Measurements from ENCODE around the gene PLCXD3. TPM values are rescaled to one million over a fixed set of nuclear protein-coding genes. Genes with fewer than 3 reads are reported as not detected.
"Not testable (repeated sequence)": the region's sequence is repeated elsewhere in the genome, so short reads cannot be mapped to it uniquely, and the experiment has no call there.

PLCXD3 gene
- total RNA-seq, 2 experiments from 2014 or later, result not detected

- H3K4me3 Mint-ChIP-seq, result no peak overlapping the region
- ChIA-PET CTCF (no interaction called here), POLR2A (no interaction called here)
- ATAC-seq, result no peak
- H3K4me1 Mint-ChIP-seq (ENCODE audit: low read depth), result no peaks in the 10 kb centered on the region
- H3K27ac Mint-ChIP-seq, result no peak overlapping the region
- H3K27me3 Mint-ChIP-seq (ENCODE audit: low read depth), result no peaks in the 10 kb centered on the region
- no peak for DNase-seq
- H3K36me3 Mint-ChIP-seq (ENCODE audit: low read depth), result no peaks in the 10 kb centered on the region
- H3K9me3 Mint-ChIP-seq (ENCODE audit: insufficient read depth), result no peaks in the 10 kb centered on the region
Measured at GRCh38 chr5:41482173-41482572, 28.2 kb downstream of the PLCXD3 start.

DNA sequence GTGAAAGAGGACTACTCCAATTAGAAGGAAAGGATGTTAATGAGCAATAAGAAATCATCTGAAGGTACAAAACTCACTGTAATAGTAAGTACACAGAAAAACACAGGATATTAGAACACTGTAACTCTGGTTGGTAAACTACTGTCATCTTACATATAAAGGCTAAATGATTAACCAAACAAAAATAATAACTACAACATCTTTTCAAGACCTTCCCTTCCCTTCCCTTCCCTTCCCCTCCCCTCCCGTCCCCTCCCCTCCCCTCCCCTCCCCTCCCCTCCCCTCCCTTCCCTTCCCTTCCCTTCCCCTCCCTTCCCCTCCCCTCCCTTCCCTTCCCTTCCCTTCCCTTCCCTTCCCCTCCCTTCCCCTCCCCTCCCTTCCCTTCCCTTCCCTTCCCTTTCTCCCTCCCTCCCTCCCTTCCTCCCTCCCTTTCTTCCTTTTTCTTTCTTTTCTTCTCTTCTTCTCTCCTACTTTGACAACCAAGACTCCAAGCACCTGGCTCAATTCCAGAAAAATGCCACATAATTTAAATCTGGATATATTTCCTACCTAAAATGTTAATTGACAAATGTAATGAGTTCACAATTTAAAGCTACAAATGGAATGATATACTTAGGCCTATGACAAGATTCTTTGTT lies 38.7 kb downstream of the PLCXD3 start:
- H3K4me3 Mint-ChIP-seq; H3K4me1 Mint-ChIP-seq (ENCODE audit: low read depth); DNase-seq; H3K27me3 Mint-ChIP-seq (ENCODE audit: low read depth); CTCF ChIA-PET; H3K36me3 Mint-ChIP-seq (ENCODE audit: low read depth); H3K27ac Mint-ChIP-seq; POLR2A ChIA-PET; ATAC-seq: not testable (repeated sequence)
- H3K9me3 Mint-ChIP-seq (ENCODE audit: insufficient read depth), result peaks cover 16% of the 10 kb centered on the region

- ChIA-PET POLR2A (no interaction called here), CTCF (no interaction called here)
- H3K9me3 Mint-ChIP-seq (ENCODE audit: insufficient read depth), result no peaks in the 10 kb centered on the region
- no peaks in the 10 kb centered on the region for H3K27me3 Mint-ChIP-seq (ENCODE audit: low read depth)
- H3K36me3 Mint-ChIP-seq (ENCODE audit: low read depth), result no peaks in the 10 kb centered on the region
- H3K4me1 Mint-ChIP-seq (ENCODE audit: low read depth), result no peaks in the 10 kb centered on the region
- ATAC-seq, result no peak
- no peak for DNase-seq
- no peak overlapping the region for H3K27ac Mint-ChIP-seq
- H3K4me3 Mint-ChIP-seq, result no peak overlapping the region
Measured at GRCh38 chr5:41465493-41466171, 44.8 kb downstream of the PLCXD3 start.

DNA sequence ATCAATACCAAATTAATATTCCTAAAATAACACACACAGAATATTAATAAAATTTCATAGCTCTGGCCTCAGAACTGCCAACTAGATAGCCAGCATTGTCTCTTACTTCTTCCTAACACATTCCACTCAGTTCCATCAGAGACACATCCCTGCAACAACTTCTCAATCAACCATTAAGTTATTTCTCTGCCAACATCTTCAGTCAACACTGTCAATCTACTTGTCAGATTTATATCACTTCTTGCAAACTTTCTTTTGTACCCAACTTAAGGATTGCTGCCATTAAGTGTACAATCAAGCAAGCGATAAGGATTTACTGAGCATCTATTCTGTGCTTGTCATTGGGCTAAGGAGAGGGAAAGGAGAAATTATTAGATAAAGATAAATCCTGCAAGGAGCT lies 50.8 kb downstream of the PLCXD3 start:
- Mint-ChIP-seq H3K27ac (no peak overlapping the region), H3K36me3 (ENCODE audit: low read depth) (no peaks in the 10 kb centered on the region), H3K4me1 (ENCODE audit: low read depth) (no peaks in the 10 kb centered on the region), H3K9me3 (ENCODE audit: insufficient read depth) (no peaks in the 10 kb centered on the region), H3K27me3 (ENCODE audit: low read depth) (no peaks in the 10 kb centered on the region), H3K4me3 (no peak overlapping the region)
- CTCF ChIA-PET, result no interaction called here
- POLR2A ChIA-PET, result interaction anchor here (0.6 kb wide), 1 partner anchor 13 kb away, joined by 3 read pairs; no protein-coding TSS in a partner anchor
- DNase-seq (no peak), ATAC-seq (no peak)

DNA sequence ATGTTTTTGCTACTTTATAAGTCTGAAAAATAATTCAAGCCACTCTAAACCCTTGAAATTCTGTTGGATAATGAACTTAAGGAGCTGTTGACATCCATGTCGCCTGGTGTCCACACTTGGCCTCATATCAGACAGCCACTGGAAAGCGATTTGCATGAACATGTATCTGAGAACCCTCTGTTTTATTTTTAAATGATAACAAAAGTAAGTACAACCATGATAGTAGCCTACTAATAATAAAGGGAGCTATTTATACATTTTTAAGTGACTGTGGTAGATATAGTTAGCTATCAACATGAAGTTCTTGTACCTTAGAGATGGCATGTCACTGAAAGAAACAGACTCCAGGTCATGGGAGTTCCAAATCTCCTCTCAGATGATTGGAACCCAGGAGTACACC lies 53.3 kb downstream of the PLCXD3 start:
- no peaks in the 10 kb centered on the region for H3K36me3 Mint-ChIP-seq (ENCODE audit: low read depth)
- no peak overlapping the region for H3K27ac Mint-ChIP-seq
- CTCF ChIA-PET, result no interaction called here
- no peaks in the 10 kb centered on the region for H3K9me3 Mint-ChIP-seq (ENCODE audit: insufficient read depth)
- ATAC-seq (no peak), DNase-seq (no peak)
- H3K27me3 Mint-ChIP-seq (ENCODE audit: low read depth), result no peaks in the 10 kb centered on the region
- POLR2A ChIA-PET, result no interaction called here
- no peaks in the 10 kb centered on the region for H3K4me1 Mint-ChIP-seq (ENCODE audit: low read depth)
- no peak overlapping the region for H3K4me3 Mint-ChIP-seq

DNA sequence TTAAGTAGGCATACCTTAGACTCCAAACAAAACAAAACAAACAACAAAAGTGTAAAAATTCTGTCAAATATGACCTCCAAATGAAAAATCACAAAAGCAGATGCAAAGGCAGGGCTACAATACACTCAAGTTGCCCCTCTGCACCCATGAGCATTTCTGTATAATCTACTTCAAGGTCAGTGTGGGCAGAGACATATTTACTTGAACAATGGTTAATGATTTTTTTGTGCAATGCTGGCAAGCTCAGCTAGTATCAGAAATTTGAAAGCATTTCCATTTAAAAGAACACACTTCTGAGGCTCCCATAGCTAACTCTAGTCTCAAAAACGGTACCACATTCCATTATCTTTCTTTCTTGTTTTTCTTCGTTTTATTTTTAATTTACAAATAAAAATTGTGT lies 57.9 kb downstream of the PLCXD3 start:
- CTCF ChIA-PET, result no interaction called here
- H3K4me1 Mint-ChIP-seq (ENCODE audit: low read depth), result no peaks in the 10 kb centered on the region
- DNase-seq (no peak), ATAC-seq (no peak)
- H3K9me3 Mint-ChIP-seq (ENCODE audit: insufficient read depth), result no peaks in the 10 kb centered on the region
- H3K27me3 Mint-ChIP-seq (ENCODE audit: low read depth), result no peaks in the 10 kb centered on the region
- POLR2A ChIA-PET, result no interaction called here
- no peak overlapping the region for H3K4me3 Mint-ChIP-seq
- H3K27ac Mint-ChIP-seq, result no peak overlapping the region
- H3K36me3 Mint-ChIP-seq (ENCODE audit: low read depth), result no peaks in the 10 kb centered on the region

- ATAC-seq, result no peak
- DNase-seq, result no peak
- no peaks in the 10 kb centered on the region for H3K36me3 Mint-ChIP-seq (ENCODE audit: low read depth)
- H3K9me3 Mint-ChIP-seq (ENCODE audit: insufficient read depth), result no peaks in the 10 kb centered on the region
- H3K27me3 Mint-ChIP-seq (ENCODE audit: low read depth), result no peaks in the 10 kb centered on the region
- ChIA-PET POLR2A (no interaction called here), CTCF (no interaction called here)
- H3K27ac Mint-ChIP-seq, result no peak overlapping the region
- H3K4me1 Mint-ChIP-seq (ENCODE audit: low read depth), result no peaks in the 10 kb centered on the region
- H3K4me3 Mint-ChIP-seq, result no peak overlapping the region
Measured at GRCh38 chr5:41447650-41448510, 62.5 kb downstream of the PLCXD3 start.

DNA sequence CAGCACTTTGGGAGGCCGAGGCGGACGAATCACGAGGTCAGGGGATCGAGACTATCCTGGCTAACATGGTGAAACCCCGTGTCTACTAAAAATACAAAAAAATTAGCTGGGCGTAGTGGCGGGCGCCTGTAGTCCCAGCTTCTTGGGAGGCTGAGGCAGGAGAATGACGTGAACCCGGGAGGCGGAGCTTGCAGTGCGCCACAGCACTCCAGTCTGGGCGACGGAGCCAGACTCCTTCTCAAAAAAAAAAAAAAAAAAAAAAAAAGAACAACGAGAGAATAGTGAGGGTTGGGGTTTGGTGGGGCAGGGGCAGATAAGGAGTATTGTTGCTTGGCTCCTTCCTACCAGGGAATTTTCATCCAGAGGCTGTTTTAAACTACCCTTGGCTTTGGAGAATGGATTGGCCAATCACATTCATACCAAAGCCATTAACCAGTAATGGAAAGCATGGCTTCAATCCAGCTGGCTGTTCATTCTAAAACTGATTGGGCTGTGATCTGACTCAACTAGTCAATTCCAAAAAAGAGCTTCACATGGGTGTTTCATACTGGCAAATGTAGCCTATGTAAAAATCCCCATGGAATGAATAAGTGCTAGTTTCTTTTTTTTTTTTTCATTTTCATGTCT lies 64.4 kb downstream of the PLCXD3 start:
- no peak for ATAC-seq
- ChIA-PET POLR2A (interaction anchor here (0.7 kb wide), 1 partner anchor 13 kb away, joined by 3 read pairs; no protein-coding TSS in a partner anchor), CTCF (no interaction called here)
- Mint-ChIP-seq H3K4me1 (ENCODE audit: low read depth) (no peaks in the 10 kb centered on the region), H3K27me3 (ENCODE audit: low read depth) (no peaks in the 10 kb centered on the region), H3K9me3 (ENCODE audit: insufficient read depth) (no peaks in the 10 kb centered on the region), H3K27ac (no peak overlapping the region), H3K36me3 (ENCODE audit: low read depth) (no peaks in the 10 kb centered on the region), H3K4me3 (no peak overlapping the region)
- DNase-seq, result no peak

DNA sequence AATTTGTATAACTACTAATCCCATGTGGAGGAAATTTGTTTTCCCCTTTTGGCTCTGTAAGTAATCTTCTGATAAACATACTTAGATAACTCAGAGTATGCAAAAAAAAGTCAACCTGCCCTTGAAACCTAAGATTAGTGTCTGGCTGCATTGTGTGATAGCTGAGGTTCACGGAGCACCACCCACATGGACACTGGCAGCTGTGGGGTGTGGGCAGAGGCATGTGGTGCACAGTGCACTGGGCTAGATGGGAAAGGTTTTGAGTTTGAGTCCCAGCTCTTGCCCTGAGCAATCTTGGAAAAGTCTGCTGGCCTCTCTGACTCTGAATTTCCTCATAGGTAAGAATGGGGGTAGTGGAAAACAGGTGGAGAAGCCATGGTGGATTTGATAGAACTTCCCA lies 75.1 kb downstream of the PLCXD3 start:
- ATAC-seq, result no peak
- Mint-ChIP-seq H3K36me3 (ENCODE audit: low read depth) (no peaks in the 10 kb centered on the region), H3K27ac (no peak overlapping the region), H3K4me1 (ENCODE audit: low read depth) (no peaks in the 10 kb centered on the region), H3K4me3 (no peak overlapping the region), H3K27me3 (ENCODE audit: low read depth) (no peaks in the 10 kb centered on the region), H3K9me3 (ENCODE audit: insufficient read depth) (no peaks in the 10 kb centered on the region)
- CTCF ChIA-PET, result no interaction called here
- DNase-seq, result no peak
- POLR2A ChIA-PET, result no interaction called here

- no peaks in the 10 kb centered on the region for H3K9me3 Mint-ChIP-seq (ENCODE audit: insufficient read depth)
- DNase-seq, result no peak
- H3K4me3 Mint-ChIP-seq, result no peak overlapping the region
- POLR2A ChIA-PET, result no interaction called here
- ATAC-seq, result no peak
- no peaks in the 10 kb centered on the region for H3K36me3 Mint-ChIP-seq (ENCODE audit: low read depth)
- H3K27ac Mint-ChIP-seq, result no peak overlapping the region
- CTCF ChIA-PET, result no interaction called here
- H3K27me3 Mint-ChIP-seq (ENCODE audit: low read depth), result no peaks in the 10 kb centered on the region
- H3K4me1 Mint-ChIP-seq (ENCODE audit: low read depth), result no peaks in the 10 kb centered on the region
Measured at GRCh38 chr5:41433552-41434181, 76.7 kb downstream of the PLCXD3 start.

GRCh38 chr5:41432481-41433253 lies 77.7 kb downstream of the PLCXD3 start:
- H3K27ac Mint-ChIP-seq, result no peak overlapping the region
- DNase-seq, result no peak
- H3K4me1 Mint-ChIP-seq (ENCODE audit: low read depth), result no peaks in the 10 kb centered on the region
- H3K4me3 Mint-ChIP-seq, result no peak overlapping the region
- ATAC-seq, result no peak
- ChIA-PET CTCF (no interaction called here), POLR2A (no interaction called here)
- H3K36me3 Mint-ChIP-seq (ENCODE audit: low read depth), result no peaks in the 10 kb centered on the region
- no peaks in the 10 kb centered on the region for H3K9me3 Mint-ChIP-seq (ENCODE audit: insufficient read depth)
- no peaks in the 10 kb centered on the region for H3K27me3 Mint-ChIP-seq (ENCODE audit: low read depth)
